Right atrium auricular region (tissue), 2 donors: ENCODE data around the gene EIF2B1. TPM values are rescaled to one million over a fixed set of nuclear protein-coding genes. Genes with fewer than 3 reads are reported as not detected.
"Not testable (repeated sequence)": the region's sequence is repeated elsewhere in the genome, so short reads cannot be mapped to it uniquely, and the experiment has no call there.

Experiments
- DNase-seq: peaks from one replicate; pipeline ENCODE4 v3.0.0-alpha.2; 2019; ENCODE audit warnings: low spot score
- H3K27ac ChIP-seq, 2 donors: fragments of 200-600 bp; sonication (generic); 1 replicate in 1 of 2; 2 replicates in 1 of 2; pipeline ENCODE4 v1.5.1; 2016 to 2019
- H3K27me3 ChIP-seq, 2 donors: fragments of 200-600 bp; sonication (generic); one replicate each; pipeline versions ENCODE4 v1.5.1 to v1.6.0; 2017 to 2019
- H3K36me3 ChIP-seq: fragments of 200-600 bp; sonication (generic); one replicate; pipeline ENCODE4 v1.5.1; 2016
- H3K4me1 ChIP-seq, 2 donors: fragments of 200-600 bp; sonication (generic); one replicate each; pipeline versions ENCODE4 v1.5.1 to v1.6.0; 2017 to 2019
- H3K4me3 ChIP-seq, 2 donors: fragments of 200-600 bp; sonication (generic); 1 replicate in 1 of 2; 2 replicates in 1 of 2; pipeline ENCODE4 v1.5.1; 2017 to 2019; ENCODE audit warnings: mild to moderate bottlenecking in 1 of 2, moderate library complexity in 1 of 2
- H3K9me3 ChIP-seq, 2 donors: fragments of 200-600 bp; sonication (generic); one replicate each; pipeline ENCODE4 v1.5.1; 2019
- CTCF ChIP-seq, 2 donors: fragments of 200-600 bp; sonication (generic); IDR thresholded peaks; one replicate each; pipeline ENCODE4 v1.5.1; 2019; ENCODE audit warnings: antibody characterized with exemption in 2 of 2
- total RNA-seq, 2 donors: library from RNA; depleted of rRNA; stranded (reverse); fragments of >200 nt; gene quantifications; one replicate each; pipeline ENCODE4 v1.1.0, GENCODE V29; 2016

Gene EIF2B1
- total RNA-seq, 2 donors from 2014 or later, result 60.0 to 65.9 TPM

- Histone ChIP-seq H3K27ac (no peak overlapping the region), H3K4me3 (no peak overlapping the region), H3K36me3 (peaks cover 65% of the 10 kb centered on the region), H3K9me3 (no peaks in the 10 kb centered on the region), H3K4me1 (peaks cover 0 to 9% of the 10 kb centered on the region in 2 donors), H3K27me3 (no peaks in the 10 kb centered on the region)
- TF ChIP-seq CTCF (IDR thresholded peaks at IDR 0.05), result no peak
- no peak for DNase-seq
Observed at GRCh38 chr12:123597100-123597499, 36.4 kb downstream of the EIF2B1 start.

- Histone ChIP-seq H3K4me3 (no peak overlapping the region), H3K4me1 (peaks cover 0 to 1% of the 10 kb centered on the region in 2 donors), H3K36me3 (peaks cover 79% of the 10 kb centered on the region), H3K27me3 (no peaks in the 10 kb centered on the region), H3K27ac (no peak overlapping the region), H3K9me3 (no peaks in the 10 kb centered on the region)
- no peak for DNase-seq
- no peak for TF ChIP-seq CTCF (IDR thresholded peaks at IDR 0.05)
Observed at GRCh38 chr12:123595729-123596128, 37.8 kb downstream of the EIF2B1 start.

- Histone ChIP-seq H3K9me3 (no peaks in the 10 kb centered on the region), H3K4me1 (peaks cover 0 to 25% of the 10 kb centered on the region in 2 donors), H3K27ac (no peak overlapping the region), H3K4me3 (no peak overlapping the region), H3K27me3 (no peaks in the 10 kb centered on the region), H3K36me3 (peaks cover 98% of the 10 kb centered on the region)
- no peak for DNase-seq
- TF ChIP-seq CTCF (IDR thresholded peaks at IDR 0.05), result no peak
Observed at GRCh38 chr12:123591702-123592481, 41.6 kb downstream of the EIF2B1 start.

GRCh38 chr12:123580772-123581171 lies 52.7 kb downstream of the EIF2B1 start:
- no peak for TF ChIP-seq CTCF (IDR thresholded peaks at IDR 0.05)
- Histone ChIP-seq H3K9me3 (no peaks in the 10 kb centered on the region), H3K4me1 (peaks cover 0 to 28% of the 10 kb centered on the region in 2 donors), H3K36me3 (no peaks in the 10 kb centered on the region), H3K27ac (no peak overlapping the region), H3K4me3 (no peak overlapping the region), H3K27me3 (no peaks in the 10 kb centered on the region)
- no peak for DNase-seq

GRCh38 chr12:123578829-123579228 lies 54.7 kb downstream of the EIF2B1 start:
- peaks cover 0 to 19% of the 10 kb centered on the region in 2 donors for H3K4me1 ChIP-seq
- not testable (repeated sequence) for H3K27me3 ChIP-seq, H3K9me3 ChIP-seq, H3K27ac ChIP-seq, H3K4me3 ChIP-seq, H3K36me3 ChIP-seq, DNase-seq

- no peak overlapping the region for H3K4me3 ChIP-seq
- no peaks in the 10 kb centered on the region for H3K36me3 ChIP-seq
- no peak overlapping the region for H3K27ac ChIP-seq
- peaks cover 0 to 16% of the 10 kb centered on the region in 2 donors for H3K4me1 ChIP-seq
- no peaks in the 10 kb centered on the region for H3K27me3 ChIP-seq
- no peak for DNase-seq
- no peaks in the 10 kb centered on the region for H3K9me3 ChIP-seq
- TF ChIP-seq CTCF (IDR thresholded peaks at IDR 0.05), result no peak
Observed at GRCh38 chr12:123578243-123578642, 55.2 kb downstream of the EIF2B1 start.
